ENCODE data around the gene ITM2A.

DNA sequence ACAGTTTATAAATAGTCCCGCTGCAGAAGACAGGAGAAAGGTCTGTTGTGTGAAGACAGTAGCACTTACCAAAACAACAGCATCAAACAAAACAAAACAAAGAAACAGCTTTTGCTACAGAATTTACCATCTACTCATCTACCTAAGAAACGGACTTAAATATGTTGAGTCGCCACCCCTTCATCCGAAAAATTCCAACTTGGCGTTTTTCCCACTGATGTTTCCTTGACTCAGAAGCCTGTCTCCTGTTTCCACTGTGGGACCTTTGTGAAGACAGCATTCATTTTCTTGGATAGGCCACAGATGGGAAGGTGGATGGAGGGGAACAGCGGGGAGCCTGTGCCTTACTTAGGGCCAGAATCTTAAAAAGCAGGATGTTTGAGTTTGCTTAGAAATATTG is 1.3 kb upstream of the ITM2A start:
- TF ChIP-seq POLR2AphosphoS5 (IDR thresholded peaks at IDR 0.05): no peak
- TF ChIP-seq CTCF (IDR thresholded peaks at IDR 0.05): no peak

All from upper lobe of left lung (tissue), 4 donors.